SK-N-DZ (cell line): ENCODE results near the gene TSPAN12. TPM values are rescaled to one million over a fixed set of nuclear protein-coding genes. Genes with fewer than 3 reads are reported as not detected.
"Not testable (repeated sequence)": the region's sequence is repeated elsewhere in the genome, so short reads cannot be mapped to it uniquely, and the experiment has no call there.

Experiments used
- DNase-seq: peaks from one replicate; pipeline ENCODE4 v3.0.0-alpha.2; 2015; ENCODE audit warnings: low spot score
- polyA plus RNA-seq, 2 experiments: library from polyadenylated mRNA; depleted of rRNA; stranded (reverse); fragments of >200 nt; gene quantifications; 2 replicates each; pipeline ENCODE4 v1.2.3, GENCODE V29; 2014

TSPAN12 gene
- 7.4 and 8.3 TPM in 2 replicates for polyA plus RNA-seq (2014; cell fraction: cytosol; rRNA removed)
- 3.5 and 5.5 TPM in 2 replicates for polyA plus RNA-seq (2014; cell fraction: nucleus; rRNA removed)

GRCh38 chr7:120857588-120858573 lies at the start of gene TSPAN12:
Gene TSPAN12, minus strand, starts transcription at chr7:120858144. Its CDS starts 1,381 bp downstream, at chr7:120856763.
- peak; percentile 86 for DNase-seq

- DNase-seq, result no peak
Observed at GRCh38 chr7:120898715-120899499, 41.0 kb upstream of the TSPAN12 start.

GRCh38 chr7:120895253-120895652 lies 37.3 kb upstream of the TSPAN12 start:
- DNase-seq, result not testable (repeated sequence)

- DNase-seq, result not testable (repeated sequence)
Observed at GRCh38 chr7:120885602-120886001, 27.7 kb upstream of the TSPAN12 start.

- no peak for DNase-seq
Observed at GRCh38 chr7:120877701-120878100, 19.8 kb upstream of the TSPAN12 start.

GRCh38 chr7:120876922-120877321 lies 19.0 kb upstream of the TSPAN12 start:
- DNase-seq, result no peak

- DNase-seq, result no peak
Observed at GRCh38 chr7:120874722-120875121, 16.8 kb upstream of the TSPAN12 start.

GRCh38 chr7:120874016-120874415 lies 16.1 kb upstream of the TSPAN12 start:
- no peak for DNase-seq

GRCh38 chr7:120873401-120873800 lies 15.5 kb upstream of the TSPAN12 start:
- DNase-seq, result no peak

- DNase-seq, result no peak
Observed at GRCh38 chr7:120869700-120870099, 11.8 kb upstream of the TSPAN12 start.

GRCh38 chr7:120867932-120868331 lies 10.0 kb upstream of the TSPAN12 start:
- no peak for DNase-seq

- no peak for DNase-seq
Observed at GRCh38 chr7:120865191-120865981, 7.4 kb upstream of the TSPAN12 start.

- no peak for DNase-seq
Observed at GRCh38 chr7:120864141-120864900, 6.4 kb upstream of the TSPAN12 start.

- DNase-seq, result no peak
Observed at GRCh38 chr7:120862987-120863590, 5.1 kb upstream of the TSPAN12 start.

- no peak for DNase-seq
Observed at GRCh38 chr7:120860156-120860555, 2.2 kb upstream of the TSPAN12 start.

- DNase-seq, result no peak
Observed at GRCh38 chr7:120859459-120859858, 1.5 kb upstream of the TSPAN12 start.

- DNase-seq, result peak; percentile 77
Observed at GRCh38 chr7:120856621-120857352, 1.2 kb downstream of the TSPAN12 start.

GRCh38 chr7:120856198-120856597 lies 1.7 kb downstream of the TSPAN12 start:
- DNase-seq, result no peak

GRCh38 chr7:120852700-120853099 lies 5.2 kb downstream of the TSPAN12 start:
- DNase-seq, result no peak
